DND-41 (cell line): ENCODE measurements around the gene MAPRE2.

Source experiments
- CTCF ChIP-seq: IDR thresholded peaks from 2 replicates; pipeline ENCODE4 v1.5.1; 2012; ENCODE audit warnings: borderline replicate concordance, low read length, moderate library complexity, mild to moderate bottlenecking; ENCODE audit not compliant: poor library complexity, severe bottlenecking; ENCODE audit errors: extremely low read depth
- EZH2 ChIP-seq: IDR thresholded peaks from 3 replicates; pipeline ENCODE4 v1.6.1; 2012; ENCODE audit warnings: borderline replicate concordance, low read depth, mild to moderate bottlenecking, moderate library complexity, low read length, inconsistent platforms; ENCODE audit not compliant: severe bottlenecking

GRCh38 chr18:35167857-35168256 lies 126.6 kb downstream of the MAPRE2 start:
- TF ChIP-seq CTCF (no peak), EZH2 (no peak)
